HL-60 (cell line): ENCODE measurements around the gene PDE4B.

Source experiments
- DNase-seq, 2 experiments: peaks; one replicate each; pipeline ENCODE4 v3.0.0-alpha.2; 2010 to 2020; ENCODE audit warnings: low read depth in 1 of 2, low spot score in 1 of 2
- H3K27ac ChIP-seq: fragments of 250-450 bp; sonication (Bioruptor Pico); replicated peaks from 2 replicates; pipeline ENCODE4 v1.5.1; 2020; ENCODE audit warnings: mild to moderate bottlenecking, moderate library complexity
- H3K27me3 ChIP-seq: fragments of 250-450 bp; sonication (Bioruptor Pico); 2 replicates; pipeline ENCODE4 v1.5.1; 2021; ENCODE audit warnings: mild to moderate bottlenecking, moderate library complexity; ENCODE audit not compliant: insufficient read depth, poor library complexity, severe bottlenecking
- H3K4me3 ChIP-seq: replicated peaks from 2 replicates; pipeline ENCODE4 v1.5.1; 2011; ENCODE audit warnings: mild to moderate bottlenecking, control low read depth, low read length; ENCODE audit not compliant: insufficient read depth
- GABPA ChIP-seq: IDR thresholded peaks from 2 replicates; pipeline ENCODE4 v1.6.1; 2012; ENCODE audit warnings: low read depth
- POLR2AphosphoS5 ChIP-seq: IDR thresholded peaks from 2 replicates; pipeline ENCODE4 v1.6.1; 2012; ENCODE audit warnings: low read depth
- REST ChIP-seq: IDR thresholded peaks from 2 replicates; pipeline ENCODE4 v1.6.1; 2012; ENCODE audit warnings: low read depth; ENCODE audit not compliant: insufficient replicate concordance
- SPI1 ChIP-seq: IDR thresholded peaks from 2 replicates; pipeline ENCODE4 v1.6.1; 2012; ENCODE audit warnings: low read depth, mild to moderate bottlenecking, borderline replicate concordance
- TF ChIP-seq, protein P1 (sequence below): IDR thresholded peaks from one replicate; pipeline ENCODE4 v1.5.1; 2011; ENCODE audit warnings: low read length, control low read depth, inconsistent platforms; ENCODE audit not compliant: insufficient read depth

PDE4B gene

GRCh38 chr1:66217021-66217420 is 424.3 kb downstream of the PDE4B start:
- peaks cover 7% of the 10 kb centered on the region for H3K27me3 ChIP-seq
- DNase-seq: no peak
- H3K4me3 ChIP-seq: no peak overlapping the region
- no peak overlapping the region for H3K27ac ChIP-seq
- TF ChIP-seq, protein P1, sequence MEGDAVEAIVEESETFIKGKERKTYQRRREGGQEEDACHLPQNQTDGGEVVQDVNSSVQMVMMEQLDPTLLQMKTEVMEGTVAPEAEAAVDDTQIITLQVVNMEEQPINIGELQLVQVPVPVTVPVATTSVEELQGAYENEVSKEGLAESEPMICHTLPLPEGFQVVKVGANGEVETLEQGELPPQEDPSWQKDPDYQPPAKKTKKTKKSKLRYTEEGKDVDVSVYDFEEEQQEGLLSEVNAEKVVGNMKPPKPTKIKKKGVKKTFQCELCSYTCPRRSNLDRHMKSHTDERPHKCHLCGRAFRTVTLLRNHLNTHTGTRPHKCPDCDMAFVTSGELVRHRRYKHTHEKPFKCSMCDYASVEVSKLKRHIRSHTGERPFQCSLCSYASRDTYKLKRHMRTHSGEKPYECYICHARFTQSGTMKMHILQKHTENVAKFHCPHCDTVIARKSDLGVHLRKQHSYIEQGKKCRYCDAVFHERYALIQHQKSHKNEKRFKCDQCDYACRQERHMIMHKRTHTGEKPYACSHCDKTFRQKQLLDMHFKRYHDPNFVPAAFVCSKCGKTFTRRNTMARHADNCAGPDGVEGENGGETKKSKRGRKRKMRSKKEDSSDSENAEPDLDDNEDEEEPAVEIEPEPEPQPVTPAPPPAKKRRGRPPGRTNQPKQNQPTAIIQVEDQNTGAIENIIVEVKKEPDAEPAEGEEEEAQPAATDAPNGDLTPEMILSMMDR: no peak
- TF ChIP-seq SPI1 (no peak), POLR2AphosphoS5 (no peak), GABPA (no peak), REST (no peak)

- Histone ChIP-seq H3K27me3 (peaks cover 7% of the 10 kb centered on the region), H3K4me3 (no peak overlapping the region), H3K27ac (no peak overlapping the region)
- TF ChIP-seq POLR2AphosphoS5 (no peak), REST (no peak)
- TF ChIP-seq, protein P1: no peak
- DNase-seq: no peak
Measured at GRCh38 chr1:66217561-66217960, 424.9 kb downstream of the PDE4B start.

DNA sequence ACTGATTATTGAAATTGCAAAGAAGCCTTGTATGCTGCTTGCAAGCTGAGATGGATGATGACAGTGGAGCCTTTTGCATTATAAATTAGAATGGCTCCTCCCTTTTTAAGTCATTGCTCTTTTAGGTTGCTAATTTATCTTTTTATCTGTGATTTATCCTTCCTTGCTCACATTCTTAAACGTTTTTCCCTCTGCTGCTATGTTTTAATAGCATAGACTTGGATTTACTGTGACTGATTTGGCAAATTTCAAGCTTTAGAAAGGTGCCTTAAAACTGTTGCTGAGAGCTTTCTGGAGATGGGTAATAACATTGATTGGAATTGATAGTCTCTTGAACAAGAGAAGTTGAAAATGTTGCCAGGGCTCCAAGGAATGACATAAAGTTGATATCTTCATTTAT is 427.8 kb downstream of the PDE4B start:
- Histone ChIP-seq H3K4me3 (no peak overlapping the region), H3K27me3 (peaks cover 5% of the 10 kb centered on the region), H3K27ac (no peak overlapping the region)
- TF ChIP-seq, protein P1: no peak
- no peak for TF ChIP-seq GABPA
- TF ChIP-seq REST: no peak
- TF ChIP-seq SPI1: no peak
- TF ChIP-seq POLR2AphosphoS5: no peak
- no peak for DNase-seq
